WERI-Rb-1 (cell line): ENCODE measurements around the gene RNF130.
A peak's percentile ranks its signal among the peaks of the same experiment; 100 is the strongest.

ENCODE experiments used
- DNase-seq: peaks from one replicate; pipeline ENCODE4 v3.0.0-alpha.2; 2020
- H3K27ac ChIP-seq: fragments of 250-450 bp; sonication (Bioruptor Pico); 2 replicates; pipeline ENCODE4 v1.5.1; 2020; ENCODE audit warnings: mild to moderate bottlenecking, moderate library complexity
- H3K27me3 ChIP-seq: fragments of 250-450 bp; sonication (Bioruptor Pico); 2 replicates; pipeline ENCODE4 v1.5.1; 2021; ENCODE audit warnings: mild to moderate bottlenecking, low read depth, moderate library complexity; ENCODE audit not compliant: insufficient read depth, severe bottlenecking
- H3K36me3 ChIP-seq: fragments of 250-450 bp; sonication (Bioruptor Pico); 2 replicates; pipeline ENCODE4 v1.5.1; 2020; ENCODE audit warnings: mild to moderate bottlenecking, moderate library complexity
- H3K4me3 ChIP-seq: 2 replicates; pipeline ENCODE4 v1.5.1; 2011; ENCODE audit warnings: low read depth, mild to moderate bottlenecking, control low read depth, low read length
- H3K9me3 ChIP-seq: fragments of 250-450 bp; sonication (Bioruptor Pico); 2 replicates; pipeline ENCODE4 v1.5.1; 2021; ENCODE audit warnings: mild to moderate bottlenecking, moderate library complexity; ENCODE audit not compliant: severe bottlenecking
- CTCF ChIP-seq: IDR thresholded peaks from 2 replicates; pipeline ENCODE4 v1.5.1; 2011; ENCODE audit warnings: low read depth, mild to moderate bottlenecking, control low read depth, inconsistent platforms, low read length

RNF130 gene

GRCh38 chr5:180052211-180052818 lies 19.2 kb downstream of the RNF130 start:
- no peaks in the 10 kb centered on the region for H3K9me3 ChIP-seq
- H3K27ac ChIP-seq: peak overlapping the region; percentile 75
- H3K36me3 ChIP-seq: no peaks in the 10 kb centered on the region
- H3K4me3 ChIP-seq: no peak overlapping the region
- TF ChIP-seq CTCF: no peak
- no peaks in the 10 kb centered on the region for H3K27me3 ChIP-seq
- DNase-seq: no peak

GRCh38 chr5:180050121-180050940 lies 21.2 kb downstream of the RNF130 start:
- TF ChIP-seq CTCF: no peak

GRCh38 chr5:180049185-180049548 lies 22.4 kb downstream of the RNF130 start:
- TF ChIP-seq CTCF: no peak
- no peaks in the 10 kb centered on the region for H3K9me3 ChIP-seq
- no peak overlapping the region for H3K4me3 ChIP-seq
- H3K27me3 ChIP-seq: no peaks in the 10 kb centered on the region
- no peak for DNase-seq
- peak overlapping the region; percentile 46 for H3K27ac ChIP-seq
- H3K36me3 ChIP-seq: no peaks in the 10 kb centered on the region; the same call in 1 of the 2 replicates

More at GRCh38 chr5:180050121-180050940, 21.2 kb downstream of the RNF130 start:
- Histone ChIP-seq H3K27me3 (no peaks in the 10 kb centered on the region), H3K9me3 (no peaks in the 10 kb centered on the region), H3K4me3 (no peak overlapping the region), H3K36me3 (no peaks in the 10 kb centered on the region; the same call in 1 of the 2 replicates), H3K27ac (peak overlapping the region; percentile 46)
- DNase-seq: no peak

- no peaks in the 10 kb centered on the region for H3K9me3 ChIP-seq
- H3K36me3 ChIP-seq: no peaks in the 10 kb centered on the region; the same call in 1 of the 2 replicates
- H3K27me3 ChIP-seq: no peaks in the 10 kb centered on the region
- DNase-seq: no peak
- TF ChIP-seq CTCF: no peak
- peak overlapping the region; percentile 52 for H3K27ac ChIP-seq
- H3K4me3 ChIP-seq: no peak overlapping the region
These were observed 23.9 kb downstream of the RNF130 start for GRCh38 chr5:180047667-180048066.

GRCh38 chr5:180046656-180047055 lies 24.9 kb downstream of the RNF130 start:
- H3K27ac ChIP-seq: no peak overlapping the region
- H3K4me3 ChIP-seq: no peak overlapping the region
- H3K9me3 ChIP-seq: no peaks in the 10 kb centered on the region
- H3K36me3 ChIP-seq: no peaks in the 10 kb centered on the region; the same call in 1 of the 2 replicates
- TF ChIP-seq CTCF: no peak
- no peak for DNase-seq
- no peaks in the 10 kb centered on the region for H3K27me3 ChIP-seq
